SH-SY5Y (cell line): Measurements from ENCODE around the gene RPL14.

ENCODE experiments used
- GATA2 ChIP-seq: IDR thresholded peaks from 2 replicates; pipeline ENCODE4 v1.6.1; 2011; ENCODE audit warnings: mild to moderate bottlenecking, low read depth, low read length
- GATA3 ChIP-seq: IDR thresholded peaks from 2 replicates; pipeline ENCODE4 v1.6.1; 2011; ENCODE audit warnings: low read depth, mild to moderate bottlenecking, low read length, moderate library complexity

Gene RPL14

GRCh38 chr3:40453933-40454332, 3.2 kb upstream of the RPL14 start:
- TF ChIP-seq GATA3 (no peak), GATA2 (no peak)

GRCh38 chr3:40455328-40455727, 1.8 kb upstream of the RPL14 start:
- TF ChIP-seq GATA3 (no peak), GATA2 (no peak)

GRCh38 chr3:40456279-40456939, 730 bp upstream of the RPL14 start:
- TF ChIP-seq GATA3 (no peak), GATA2 (no peak)

GRCh38 chr3:40458473-40458872, 1.3 kb downstream of the RPL14 start:
- TF ChIP-seq GATA3 (no peak), GATA2 (no peak)

- no peak for TF ChIP-seq GATA2
- no peak for TF ChIP-seq GATA3
Measured at GRCh38 chr3:40461161-40461560, 4.0 kb downstream of the RPL14 start.

GRCh38 chr3:40463579-40463978, 6.4 kb downstream of the RPL14 start:
- TF ChIP-seq GATA3: no peak
- no peak for TF ChIP-seq GATA2

- TF ChIP-seq GATA3 (no peak), GATA2 (no peak)
Measured at GRCh38 chr3:40464339-40465110, 7.4 kb downstream of the RPL14 start.

- TF ChIP-seq GATA2 (no peak), GATA3 (no peak)
Measured at GRCh38 chr3:40465111-40465407, 7.9 kb downstream of the RPL14 start.

- TF ChIP-seq GATA2 (no peak), GATA3 (no peak)
Measured at GRCh38 chr3:40465456-40465855, 8.3 kb downstream of the RPL14 start.

GRCh38 chr3:40468018-40468417, 10.9 kb downstream of the RPL14 start:
- TF ChIP-seq GATA2 (no peak), GATA3 (no peak)

- TF ChIP-seq GATA2 (no peak), GATA3 (no peak)
Measured at GRCh38 chr3:40470701-40471100, 13.6 kb downstream of the RPL14 start.

GRCh38 chr3:40476478-40477470, 19.6 kb downstream of the RPL14 start, which contains the start of gene ZNF619:
Gene ZNF619, plus strand, starts transcription at chr3:40477122. Its CDS starts 858 bp downstream, at chr3:40477980.
- TF ChIP-seq GATA2: no peak
- no peak for TF ChIP-seq GATA3

GRCh38 chr3:40477666-40478065, 20.5 kb downstream of the RPL14 start:
- TF ChIP-seq GATA3 (no peak), GATA2 (no peak)

- TF ChIP-seq GATA2 (no peak), GATA3 (no peak)
Measured at GRCh38 chr3:40487172-40487571, 30.0 kb downstream of the RPL14 start.
